Sciatic nerve (tissue), 2 donors: ENCODE results near the gene ZMIZ1. TPM values are rescaled to one million over a fixed set of nuclear protein-coding genes. Genes with fewer than 3 reads are reported as not detected.
A peak's percentile ranks its signal among the peaks of the same experiment; 100 is the strongest.
"Not testable (repeated sequence)": the region's sequence is repeated elsewhere in the genome, so short reads cannot be mapped to it uniquely, and the experiment has no call there.

Experiments used
- ATAC-seq: fragments of 200-7000 bp; cut with Tn5 transposase; one replicate; pipeline ENCODE4 v1.9.1; 2020; ENCODE audit warnings: mild to moderate bottlenecking, moderate library complexity
- DNase-seq: peaks from one replicate; pipeline ENCODE4 v3.0.0-alpha.2; 2020; ENCODE audit warnings: low spot score
- intact Hi-C: fragments of 100-400 bp; cut with DNase I; formaldehyde crosslinking; loops from one replicate; pipeline ENCODE4 v1.14.2; 2022
- total RNA-seq: library from RNA; stranded (reverse); fragmentation: NEBNext Ultra II Directional; extraction: Animal tissue kit (Norgen Biotek cat#: 25700); gene quantifications from one replicate; pipeline ENCODE4 v1.2.1, GENCODE V29; 2021
- donor health status: DM: no; HTN: no; CAD: no.
- donor health status: DM: no; HTN: no; CAD: no.

Gene ZMIZ1
- total RNA-seq, 1 donor from 2014 or later, result 96.7 TPM

DNA sequence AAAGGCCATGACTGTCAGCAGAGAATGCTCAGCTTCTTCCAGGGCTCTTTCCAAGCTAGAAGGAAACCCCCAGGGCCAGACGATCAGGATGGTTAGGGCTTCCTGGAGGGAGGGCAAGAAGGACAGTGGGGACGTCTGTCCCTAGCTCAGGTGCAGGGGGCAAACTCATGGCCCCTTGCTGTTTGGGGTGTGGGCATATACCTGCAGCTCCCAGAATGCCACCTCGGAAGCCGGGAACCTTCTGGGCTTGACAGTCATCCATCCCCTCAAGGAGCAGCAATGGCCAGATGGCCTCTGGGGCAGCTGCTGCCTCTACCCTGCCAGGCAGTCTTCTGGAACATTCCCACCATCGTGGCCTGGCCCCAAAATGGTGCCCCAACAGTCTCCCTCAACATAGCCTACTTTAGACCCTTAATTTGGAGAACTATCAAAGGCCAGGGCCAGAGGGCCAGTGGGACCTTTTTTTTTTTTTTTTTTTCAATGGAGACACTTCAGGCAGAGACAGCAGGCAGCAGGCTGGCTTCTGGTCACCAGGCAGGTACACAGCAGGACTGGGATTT is 40.2 kb upstream of the ZMIZ1 start:
- intact Hi-C loops, result no loop called here
- ATAC-seq (no peak), DNase-seq (peak; percentile 42)

GRCh38 chr10:79029478-79030390 is 39.0 kb upstream of the ZMIZ1 start:
- DNase-seq, result peak; percentile 13
- intact Hi-C loops, result no loop called here
- no peak for ATAC-seq

DNA sequence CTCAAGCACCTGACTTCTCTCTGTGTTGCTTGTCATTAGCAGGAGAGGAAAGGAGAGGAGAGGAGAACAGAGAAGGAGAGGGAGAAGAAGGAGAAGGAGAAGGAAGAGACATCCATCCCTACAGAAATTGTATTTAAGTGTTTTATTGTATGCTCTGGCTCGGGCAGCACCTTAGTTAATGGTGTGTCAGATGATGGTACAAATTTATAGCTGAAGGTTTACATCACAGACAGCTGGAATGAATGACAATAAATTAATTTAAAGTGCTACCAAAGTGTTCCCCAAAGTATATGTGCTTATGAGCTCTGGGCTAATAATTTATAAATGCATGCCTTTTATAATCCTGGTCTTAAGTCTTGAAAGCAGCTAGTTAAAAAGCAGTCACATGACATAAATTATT is 38.1 kb upstream of the ZMIZ1 start:
- no peak for DNase-seq
- intact Hi-C loops, result no loop called here
- no peak for ATAC-seq

DNA sequence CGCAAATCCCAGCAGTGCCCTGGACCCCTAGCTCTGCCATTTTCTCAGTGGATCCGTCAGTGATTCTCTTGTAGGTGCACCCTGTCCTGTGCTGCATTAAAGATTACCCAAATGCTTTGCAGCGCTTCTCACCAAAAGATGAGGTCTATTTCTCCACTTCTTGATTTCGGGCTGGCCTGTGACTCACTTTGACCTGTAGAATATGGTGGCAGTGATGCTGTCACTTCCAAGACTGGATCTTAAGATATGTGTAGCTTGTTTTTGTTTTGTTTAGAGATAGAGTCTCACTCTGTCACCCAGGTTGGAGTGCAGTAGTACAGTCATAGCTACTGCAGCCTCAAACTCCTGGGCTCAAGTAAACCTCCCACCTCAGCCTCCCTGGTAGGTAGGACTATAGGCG is 37.0 kb upstream of the ZMIZ1 start:
- intact Hi-C loops, result no loop called here
- DNase-seq (peak; percentile 4), ATAC-seq (no peak)

DNA sequence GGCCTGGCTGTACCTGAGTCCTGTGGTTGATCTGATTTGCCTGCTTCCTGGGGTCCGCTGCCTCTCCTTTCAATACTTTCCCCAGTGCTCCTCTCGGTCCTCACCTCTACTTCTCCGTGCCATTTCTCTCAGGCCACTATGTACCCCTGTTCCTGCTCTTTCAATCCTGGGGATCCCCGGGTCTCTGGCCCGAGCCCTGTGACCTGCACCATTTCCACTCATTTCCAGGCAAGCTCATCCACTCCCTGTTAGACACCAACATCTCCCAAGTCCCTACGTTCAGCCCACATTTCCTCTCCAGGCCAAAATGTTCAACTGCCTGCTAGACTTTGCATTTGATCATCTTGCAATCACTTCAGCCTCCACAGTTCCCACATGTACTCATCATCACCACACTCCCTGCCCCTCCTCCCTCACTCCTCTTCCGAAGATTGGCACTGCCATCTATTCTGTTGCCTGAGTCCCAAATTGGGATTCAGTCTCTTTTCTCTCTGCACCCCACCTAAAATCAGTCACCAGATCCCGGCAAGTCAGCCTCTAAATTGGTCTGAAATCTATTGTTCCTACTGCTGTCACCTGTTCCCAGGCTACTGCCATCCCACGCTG is 34.4 kb upstream of the ZMIZ1 start:
- intact Hi-C loops, result no loop called here
- ATAC-seq, result no peak
- peak; percentile 25 for DNase-seq

- DNase-seq, result peak; percentile 38
- intact Hi-C loops, ATAC-seq: not testable (repeated sequence)
These were observed 32.4 kb upstream of the ZMIZ1 start for GRCh38 chr10:79036416-79036815.

GRCh38 chr10:79038104-79038840 is 30.5 kb upstream of the ZMIZ1 start:
- intact Hi-C loops, result no loop called here
- ATAC-seq (no peak), DNase-seq (no peak)

DNA sequence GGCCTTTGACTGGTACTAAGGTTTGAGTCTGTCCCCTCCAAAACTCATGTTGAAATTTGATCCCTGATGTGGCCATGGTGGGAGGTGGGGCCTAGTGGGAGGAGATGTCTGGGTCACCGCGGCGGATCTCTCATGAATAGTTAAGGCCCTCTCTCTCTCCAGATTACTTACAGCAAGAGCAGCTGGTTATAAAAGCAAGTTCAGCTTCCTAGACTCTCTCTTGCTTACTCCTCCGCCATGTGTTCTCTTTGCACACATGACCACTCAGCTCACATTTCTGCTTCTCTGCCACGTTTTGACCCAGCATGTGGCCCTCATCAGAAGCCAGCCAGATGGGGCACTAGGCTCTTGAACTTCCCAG is 29.9 kb upstream of the ZMIZ1 start:
- DNase-seq, result peak; percentile 26
- ATAC-seq, result no peak
- intact Hi-C loops, result no loop called here

GRCh38 chr10:79042639-79043411 is 25.9 kb upstream of the ZMIZ1 start:
- DNase-seq, result no peak
- intact Hi-C loops, result no loop called here
- no peak for ATAC-seq

DNA sequence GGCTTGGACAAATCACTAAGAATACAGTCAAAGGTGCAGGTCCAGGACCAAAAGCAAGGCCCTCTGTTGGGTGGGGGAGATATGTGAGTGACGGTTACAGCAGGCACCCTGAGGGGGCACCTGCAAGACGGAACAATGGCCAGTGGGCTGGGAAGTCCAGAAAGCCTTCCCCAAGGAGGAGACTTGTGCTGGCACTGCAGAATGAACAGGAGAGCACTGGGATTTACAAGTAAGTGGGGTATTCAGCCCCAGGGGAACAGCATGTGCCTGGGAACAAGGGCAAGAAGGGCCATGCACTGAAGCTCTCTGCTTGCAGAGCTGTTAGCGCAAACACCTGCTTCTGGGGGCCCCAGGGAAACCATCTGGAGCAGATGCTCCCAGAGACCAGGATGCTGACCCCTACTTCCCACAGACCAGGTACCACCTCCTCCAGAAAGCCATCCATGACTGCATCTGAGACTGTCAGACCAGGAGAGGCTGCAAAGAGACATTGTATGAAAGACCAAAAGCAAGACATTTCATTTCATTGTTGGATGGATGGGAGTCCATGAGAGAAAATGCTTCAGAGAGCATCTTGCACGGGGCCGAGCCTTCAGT is 24.6 kb upstream of the ZMIZ1 start:
- DNase-seq (peak; percentile 26), ATAC-seq (no peak)
- intact Hi-C loops, result no loop called here

DNA sequence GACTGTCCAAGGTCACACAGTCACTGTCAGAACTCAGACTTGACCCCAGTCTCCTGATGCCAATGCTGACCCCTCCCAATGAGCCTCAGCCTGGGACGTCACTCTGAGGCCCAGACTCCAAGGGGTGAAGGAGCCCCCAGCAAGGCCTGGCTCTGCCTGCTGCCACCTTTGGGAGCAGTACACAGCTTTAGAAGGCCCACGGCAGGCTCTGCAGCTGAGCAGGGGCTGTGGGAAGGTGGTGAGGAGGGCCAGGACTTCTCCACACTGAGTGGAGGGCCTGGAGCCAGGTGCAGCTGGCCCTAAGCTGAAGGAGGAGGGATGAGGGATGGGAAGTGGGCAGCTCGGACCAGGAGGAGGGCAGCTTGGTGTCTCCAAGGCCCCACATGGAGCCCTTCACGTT is 23.9 kb upstream of the ZMIZ1 start:
- ATAC-seq (no peak), DNase-seq (peak; percentile 40)
- intact Hi-C loops, result no loop called here

DNA sequence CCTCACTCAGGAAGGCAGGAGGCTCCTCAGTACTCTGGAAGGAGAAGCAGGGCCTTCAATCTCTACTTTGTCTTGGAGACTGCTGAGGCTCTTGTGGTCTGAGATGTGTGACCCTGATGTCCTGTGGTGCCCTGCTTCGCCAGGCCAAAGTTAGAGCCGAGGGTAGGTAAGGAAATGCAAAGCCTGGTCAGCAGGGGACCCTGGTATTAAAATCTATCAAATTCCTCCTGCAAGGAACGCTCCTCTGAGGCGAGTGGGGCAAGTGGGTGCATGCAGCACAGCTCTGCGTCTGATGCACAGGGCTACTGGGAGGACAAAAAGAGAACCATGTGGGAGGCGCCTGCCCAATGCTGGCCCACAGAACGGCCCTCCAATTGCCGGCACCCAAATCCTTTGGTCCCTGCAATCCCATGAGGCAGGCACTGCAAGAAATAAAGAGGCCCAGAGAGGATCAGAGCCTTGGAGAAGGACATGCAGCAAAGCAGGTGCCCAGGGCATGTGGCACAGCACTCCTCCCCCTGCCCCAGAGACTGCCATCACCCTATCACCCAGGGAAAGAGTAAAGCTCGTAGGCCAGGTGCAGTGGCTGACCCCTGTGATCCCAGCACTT is 23.1 kb upstream of the ZMIZ1 start:
- ATAC-seq, result no peak
- intact Hi-C loops, result no loop called here
- DNase-seq, result peak; percentile 28

GRCh38 chr10:79046326-79046725 is 22.4 kb upstream of the ZMIZ1 start:
- ATAC-seq (no peak), DNase-seq (peak; percentile 23)
- intact Hi-C loops, result no loop called here

DNA sequence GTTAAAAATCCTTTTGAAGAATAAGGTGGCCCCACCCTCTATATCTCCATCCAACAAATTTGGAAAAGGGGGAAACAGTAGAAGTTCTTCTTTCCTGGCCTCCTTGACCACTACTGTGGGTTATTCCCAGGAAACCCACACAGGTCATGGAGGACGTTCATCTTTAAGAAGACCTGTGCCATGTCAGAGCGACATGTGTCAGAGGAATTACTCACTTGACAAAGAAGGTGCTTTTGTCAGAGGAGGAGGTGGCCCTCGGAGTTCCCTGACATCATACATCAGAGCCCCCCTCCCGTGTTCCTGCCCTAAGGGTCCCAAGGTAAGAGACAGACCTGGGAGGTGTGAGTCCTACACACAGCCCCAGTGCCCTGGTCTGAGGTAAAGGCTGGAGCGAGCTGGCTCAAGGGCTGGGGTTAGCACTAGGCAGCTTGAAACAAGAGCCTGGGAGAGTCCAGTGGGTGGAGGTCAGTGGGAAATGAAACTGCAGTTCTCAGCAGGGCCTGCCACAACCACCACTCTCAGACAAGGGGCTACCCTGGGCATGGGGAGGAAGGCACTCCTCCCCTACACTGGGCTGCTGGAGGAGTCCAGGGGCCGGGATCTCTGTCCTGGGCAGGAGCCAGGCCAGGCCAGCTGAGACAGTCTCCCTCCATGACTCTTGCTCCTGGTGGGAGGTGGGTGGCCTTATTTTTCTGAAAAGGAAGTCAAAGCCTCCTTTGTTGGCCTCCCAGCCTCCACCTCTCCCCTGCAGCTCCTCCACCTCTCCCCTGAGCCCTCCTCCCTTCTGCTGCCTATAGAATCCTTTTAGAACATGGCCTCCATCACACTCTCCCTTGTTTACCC is 21.8 kb upstream of the ZMIZ1 start:
- DNase-seq, result peak; percentile 59
- ATAC-seq, result peak; percentile 61
- intact Hi-C loops, result no loop called here

DNA sequence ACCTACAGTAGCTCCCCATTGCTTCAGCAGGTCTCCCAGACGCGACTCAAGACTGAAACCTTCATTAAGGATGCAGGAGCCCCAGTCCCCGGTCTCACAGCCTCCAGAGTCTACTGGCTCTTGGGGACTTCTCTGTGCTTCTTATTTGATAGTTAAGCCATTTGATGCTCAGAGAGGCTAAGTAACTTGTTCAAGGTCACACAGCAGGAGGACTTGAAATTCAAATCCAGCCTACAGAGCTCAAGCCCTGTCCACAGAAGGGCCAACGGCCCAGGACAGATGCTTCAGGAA is 21.2 kb upstream of the ZMIZ1 start:
- intact Hi-C loops, result no loop called here
- DNase-seq (peak; percentile 37), ATAC-seq (no peak)

DNA sequence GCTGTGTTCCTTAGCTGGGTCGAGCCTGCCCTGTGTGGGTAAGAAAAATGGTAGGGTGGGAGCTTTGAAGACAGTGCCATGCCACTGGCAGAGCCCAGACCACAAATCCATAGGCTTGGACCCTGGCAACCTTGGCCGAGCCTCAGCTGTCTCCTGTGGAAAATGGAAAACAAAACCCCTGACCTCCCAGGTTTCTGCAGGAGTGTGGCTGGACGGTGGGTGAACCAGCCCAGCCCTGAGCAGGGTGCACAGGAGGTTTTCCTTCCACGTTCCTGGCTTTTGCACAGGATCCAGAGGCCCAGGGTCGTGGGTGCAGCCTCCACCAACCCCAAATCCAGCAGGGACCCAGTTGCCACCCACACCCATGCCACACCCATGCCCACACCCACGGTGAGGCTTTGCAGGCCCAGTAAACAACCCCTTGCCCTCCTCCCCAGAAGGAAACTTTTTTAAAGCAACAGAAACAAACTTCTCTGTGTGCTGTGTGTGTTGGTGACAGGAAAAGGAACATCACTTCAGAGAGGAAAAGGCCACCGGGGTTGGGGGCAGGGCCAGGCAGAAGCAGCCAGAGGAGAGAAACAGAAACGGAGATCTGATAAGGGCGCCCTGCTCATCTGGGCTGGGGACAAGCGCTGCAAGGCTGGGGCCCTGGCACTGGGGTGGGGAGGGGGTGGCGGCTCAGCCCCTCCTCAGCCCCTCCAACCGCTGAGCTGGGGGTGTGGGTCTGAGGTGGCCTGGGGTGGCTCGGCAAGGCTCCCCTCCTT is 20.7 kb upstream of the ZMIZ1 start:
- ATAC-seq, result peak; percentile 31
- intact Hi-C loops, result no loop called here
- DNase-seq, result peak; percentile 54
